A549 (cell line): ENCODE results near the gene OR5AR1. TPM values are rescaled to one million over a fixed set of nuclear protein-coding genes. Genes with fewer than 3 reads are reported as not detected.

Experiments used
- ATAC-seq, 2 experiments: fragments of 200-7000 bp in 1 of 2; fragments of >200 bp in 1 of 2; cut with Nextera tagmentation in 1 of 2; cut with Tn5 transposase in 1 of 2; 3 replicates each; pipeline versions ENCODE4 v1.8.0 to v1.9.1; 2018 to 2020; ENCODE audit warnings: mild to moderate bottlenecking in 1 of 2, moderate library complexity in 1 of 2
- CTCF ChIA-PET: fragments of 300-600 bp; sonication (Branson Sonifier 250); formaldehyde crosslinking; extraction: SDS; loops from one replicate; lab custom pipeline; 2021; ENCODE audit warnings: antibody characterized with exemption, inconsistent platforms; lab: Yijun Ruan, JAX
- POLR2A ChIA-PET: fragments of 350-600 bp; formaldehyde crosslinking; extraction: SDS; loops from one replicate; lab custom pipeline; 2021; ENCODE audit warnings: antibody characterized with exemption, inconsistent platforms; lab: Yijun Ruan, JAX
- DNase-seq, 2 experiments: peaks; one replicate each; pipeline versions ENCODE4 v3.0.0 to v3.0.0-alpha.2; 2011 to 2016; ENCODE audit warnings: low read depth in 1 of 2, low spot score in 1 of 2
- FAIRE-seq: peaks from 2 replicates; lab custom pipeline; 2011; peaks lifted over from hg19 to GRCh38; lab: Jason Lieb, UNC
- H3K27ac ChIP-seq, 2 experiments: fragments of >200 bp; sonication (Bioruptor Twin); formaldehyde crosslinking; 3 replicates each; pipeline ENCODE4 v1.5.1; 2016 to 2017
- H3K4me1 ChIP-seq: fragments of >200 bp; sonication (Bioruptor Twin); formaldehyde crosslinking; 3 replicates; pipeline ENCODE4 v1.6.1; 2016
- H3K4me2 ChIP-seq: fragments of >200 bp; sonication (Bioruptor Twin); formaldehyde crosslinking; 3 replicates; pipeline ENCODE4 v1.6.1; 2016
- H3K4me3 ChIP-seq: fragments of >200 bp; sonication (Bioruptor Twin); formaldehyde crosslinking; 3 replicates; pipeline ENCODE4 v1.5.1; 2016
- H3K9me3 ChIP-seq: fragments of >200 bp; sonication (Bioruptor Twin); formaldehyde crosslinking; 3 replicates; pipeline ENCODE4 v1.6.1; 2016
- EHMT2 ChIP-seq: fragments of 200-600 bp; sonication (generic); IDR thresholded peaks from 2 replicates; pipeline ENCODE4 v1.6.1; 2016; ENCODE audit warnings: antibody characterized with exemption, low read depth, mild to moderate bottlenecking, moderate library complexity
- ESRRA ChIP-seq: fragments of 150-350 bp; IDR thresholded peaks from 2 replicates; pipeline ENCODE4 v1.6.1; 2014; ENCODE audit warnings: mild to moderate bottlenecking, low read length, borderline replicate concordance
- FOSL2 ChIP-seq, 2 experiments: fragments of 450-650 bp in 1 of 2; fragments of >200 bp in 1 of 2; sonication (Bioruptor Twin) in 1 of 2; formaldehyde crosslinking; IDR thresholded peaks; 2 replicates each; pipeline versions ENCODE4 v1.5.0 to v1.6.1; 2016 to 2020; ENCODE audit warnings: mild to moderate bottlenecking in 1 of 2, moderate library complexity in 1 of 2
- HDAC2 ChIP-seq: fragments of 200-600 bp; sonication (generic); IDR thresholded peaks from 2 replicates; pipeline ENCODE4 v1.6.1; 2016
- HEYL ChIP-seq: fragments of 250-450 bp; sonication (Bioruptor Pico); IDR thresholded peaks from 2 replicates; pipeline ENCODE4 v1.8.0; 2021; ENCODE audit warnings: mild to moderate bottlenecking, moderate library complexity
- KDM1A ChIP-seq: fragments of 200-600 bp; sonication (generic); IDR thresholded peaks from 2 replicates; pipeline ENCODE4 v1.6.1; 2016; ENCODE audit warnings: low read depth, mild to moderate bottlenecking
- NFE2L2 ChIP-seq: fragments of 150-350 bp; conservative IDR thresholded peaks from 2 replicates; pipeline ENCODE4 v1.6.1; 2014; ENCODE audit warnings: low read length
- POLR2A ChIP-seq: IDR thresholded peaks from 2 replicates; pipeline ENCODE4 v1.6.1; 2012; ENCODE audit warnings: mild to moderate bottlenecking, low read length
- RFX5 ChIP-seq: fragments of 450-650 bp; IDR thresholded peaks from 2 replicates; pipeline ENCODE4 v1.7.1; 2014; ENCODE audit warnings: antibody characterized with exemption, mild to moderate bottlenecking, moderate library complexity
- USF2 ChIP-seq: fragments of 450-650 bp; IDR thresholded peaks from 2 replicates; pipeline ENCODE4 v1.6.1; 2014; ENCODE audit warnings: antibody characterized with exemption
- ZSCAN20 ChIP-seq: fragments of 250-450 bp; sonication (Bioruptor Pico); IDR thresholded peaks from 2 replicates; pipeline ENCODE4 v1.8.0; 2022; ENCODE audit warnings: mild to moderate bottlenecking, moderate library complexity
- WGBS: methylation state at CpG from one replicate; pipeline ENCODE4 v1.1.6; 2017; ENCODE audit errors: missing lambda C conversion rate; 5-methylcytosine and 5-hydroxymethylcytosine counted together
- polyA plus RNA-seq, 4 experiments: library from polyadenylated mRNA; depleted of rRNA in 3 of 4; stranded (reverse); fragments of >200 nt; fragmentation: RNase III in 1 of 4; extraction: RNeasy Plus Mini Kit Qiagen cat#74134 plus additional on column Dnase treatment in 1 of 4; gene quantifications; 2 replicates in 3 of 4; 3 replicates in 1 of 4; pipeline ENCODE4 v1.2.3, GENCODE V29; 2011 to 2017
- small RNA-seq, 6 experiments: library from RNA; depleted of rRNA; stranded (forward); fragments of <200 nt; gene quantifications; one replicate each; pipeline ENCODE3, GENCODE V24; 2012

Gene OR5AR1
- polyA plus RNA-seq, 2 of the 4 experiments (the other 2 are of a cell fraction), result not detected

GRCh38 chr11:56706486-56706885 is 43.0 kb downstream of the OR5AR1 start:
- ATAC-seq, result no peak
- ChIA-PET POLR2A (no interaction called here), CTCF (no interaction called here)
- no peak for TF ChIP-seq NFE2L2
- no peak for TF ChIP-seq USF2
- no peak for TF ChIP-seq FOSL2 (IDR thresholded peaks at IDR 0.05)
- no peak for TF ChIP-seq FOSL2 (CRISPR knock-in tag; IDR thresholded peaks at IDR 0.05)
- TF ChIP-seq HEYL (CRISPR knock-in tag), result no peak
- TF ChIP-seq RFX5, result no peak
- TF ChIP-seq POLR2A, result no peak
- no peak for TF ChIP-seq ZSCAN20 (CRISPR knock-in tag)
- TF ChIP-seq ESRRA, result no peak
- TF ChIP-seq EHMT2, result no peak
- no peak for TF ChIP-seq KDM1A
- no peak for FAIRE-seq
- H3K4me1 ChIP-seq, result no peaks in the 10 kb centered on the region
- H3K9me3 ChIP-seq, result no peaks in the 10 kb centered on the region
- H3K27ac ChIP-seq, result no peak overlapping the region
- H3K4me2 ChIP-seq, result no peak overlapping the region
- 19% methylated on average over 2 of the region's 2 CpGs for WGBS
- no peak for DNase-seq
- H3K4me3 ChIP-seq, result no peak overlapping the region

GRCh38 chr11:56714206-56714605 is 50.7 kb downstream of the OR5AR1 start:
- DNase-seq (no peak), FAIRE-seq (no peak)
- Histone ChIP-seq H3K27ac (no peak overlapping the region), H3K4me1 (no peaks in the 10 kb centered on the region), H3K4me3 (no peak overlapping the region)
- TF ChIP-seq EHMT2 (no peak), HDAC2 (no peak)
- TF ChIP-seq, all 56 proteins: peak for 0
- ChIA-PET POLR2A (no interaction called here), CTCF (no interaction called here)
- ATAC-seq, result no peak
- 5% methylated on average over 2 of the region's 2 CpGs for WGBS
- H3K9me3 ChIP-seq, result no peaks in the 10 kb centered on the region
- H3K4me2 ChIP-seq, result no peak overlapping the region

Small RNA genes lying within 50 kb of the gene (small RNA-seq; reads per million reads assigned to genes)
- gene AP004245.1, result 0 reads per million in 6 experiments

Other genes with a start within 250 kb of the OR5AR1 start
- not detected in 2 replicates for gene OR5M3, start 190.3 kb upstream of the OR5AR1 start, polyA plus RNA-seq (2011; rRNA removed)
- not detected in 3 replicates for gene OR5M3, start 190.3 kb upstream of the OR5AR1 start, polyA plus RNA-seq (2017; fragmentation: RNase III; extraction: RNeasy Plus Mini Kit Qiagen cat#74134 plus additional on column Dnase treatment)
- gene OR5M8, start 172.3 kb upstream of the OR5AR1 start, polyA plus RNA-seq (2011; rRNA removed), result not detected in 2 replicates
- gene OR5M8, start 172.3 kb upstream of the OR5AR1 start, polyA plus RNA-seq (2017; fragmentation: RNase III; extraction: RNeasy Plus Mini Kit Qiagen cat#74134 plus additional on column Dnase treatment), result not detected in 3 replicates
- not detected in 2 replicates for gene OR5M11, start 120.4 kb upstream of the OR5AR1 start, polyA plus RNA-seq (2011; rRNA removed)
- gene OR5M11, start 120.4 kb upstream of the OR5AR1 start, polyA plus RNA-seq (2017; fragmentation: RNase III; extraction: RNeasy Plus Mini Kit Qiagen cat#74134 plus additional on column Dnase treatment), result not detected in 3 replicates
- not detected in 2 replicates for gene OR5M10, start 86.0 kb upstream of the OR5AR1 start, polyA plus RNA-seq (2011; rRNA removed)
- not detected in 3 replicates for gene OR5M10, start 86.0 kb upstream of the OR5AR1 start, polyA plus RNA-seq (2017; fragmentation: RNase III; extraction: RNeasy Plus Mini Kit Qiagen cat#74134 plus additional on column Dnase treatment)
- not detected in 2 replicates for gene OR5M1, start 48.8 kb upstream of the OR5AR1 start, polyA plus RNA-seq (2011; rRNA removed)
- gene OR5M1, start 48.8 kb upstream of the OR5AR1 start, polyA plus RNA-seq (2017; fragmentation: RNase III; extraction: RNeasy Plus Mini Kit Qiagen cat#74134 plus additional on column Dnase treatment), result not detected in 3 replicates
- gene OR5AP2, start 21.2 kb upstream of the OR5AR1 start, polyA plus RNA-seq (2011; rRNA removed), result not detected in 2 replicates
- not detected in 3 replicates for gene OR5AP2, start 21.2 kb upstream of the OR5AR1 start, polyA plus RNA-seq (2017; fragmentation: RNase III; extraction: RNeasy Plus Mini Kit Qiagen cat#74134 plus additional on column Dnase treatment)
- gene OR9G1, start 35.4 kb downstream of the OR5AR1 start, polyA plus RNA-seq (2011; rRNA removed), result not detected in 2 replicates
- not detected in 3 replicates for gene OR9G1, start 35.4 kb downstream of the OR5AR1 start, polyA plus RNA-seq (2017; fragmentation: RNase III; extraction: RNeasy Plus Mini Kit Qiagen cat#74134 plus additional on column Dnase treatment)
- not detected in 2 replicates for gene OR9G4, start 85.0 kb downstream of the OR5AR1 start, polyA plus RNA-seq (2011; rRNA removed)
- not detected in 3 replicates for gene OR9G4, start 85.0 kb downstream of the OR5AR1 start, polyA plus RNA-seq (2017; fragmentation: RNase III; extraction: RNeasy Plus Mini Kit Qiagen cat#74134 plus additional on column Dnase treatment)